ENCODE data around the gene CACNA1B.

The CACNA1B gene

GRCh38 chr9:138040446-138041430 is 163.2 kb downstream of the CACNA1B start:
- Histone ChIP-seq H3K27me3 (ENCODE audit: insufficient read depth, low read length) (no peaks in the 10 kb centered on the region), H3K9me3 (ENCODE audit: low read length) (no peaks in the 10 kb centered on the region), H3K4me3 (ENCODE audit: low read length) (no peak overlapping the region), H2AFZ (ENCODE audit: low read depth, low read length) (no peak overlapping the region), H3K36me3 (ENCODE audit: insufficient read depth, low read length) (no peaks in the 10 kb centered on the region), H3K4me1 (ENCODE audit: insufficient read depth, low read length) (no peaks in the 10 kb centered on the region)

GRCh38 chr9:138042146-138042545 is 164.6 kb downstream of the CACNA1B start:
- Histone ChIP-seq H3K4me1 (ENCODE audit: insufficient read depth, low read length) (no peaks in the 10 kb centered on the region), H3K27me3 (ENCODE audit: insufficient read depth, low read length) (no peaks in the 10 kb centered on the region), H3K9me3 (ENCODE audit: low read length) (no peaks in the 10 kb centered on the region), H3K36me3 (ENCODE audit: insufficient read depth, low read length) (no peaks in the 10 kb centered on the region), H2AFZ (ENCODE audit: low read depth, low read length) (no peak overlapping the region), H3K4me3 (ENCODE audit: low read length) (no peak overlapping the region)

- Histone ChIP-seq H3K27me3 (ENCODE audit: insufficient read depth, low read length) (no peaks in the 10 kb centered on the region), H2AFZ (ENCODE audit: low read depth, low read length) (no peak overlapping the region), H3K4me3 (ENCODE audit: low read length) (no peak overlapping the region), H3K9me3 (ENCODE audit: low read length) (no peaks in the 10 kb centered on the region), H3K36me3 (ENCODE audit: insufficient read depth, low read length) (no peaks in the 10 kb centered on the region), H3K4me1 (ENCODE audit: insufficient read depth, low read length) (no peaks in the 10 kb centered on the region)
These were observed 165.1 kb downstream of the CACNA1B start for GRCh38 chr9:138042640-138043039.

DNA sequence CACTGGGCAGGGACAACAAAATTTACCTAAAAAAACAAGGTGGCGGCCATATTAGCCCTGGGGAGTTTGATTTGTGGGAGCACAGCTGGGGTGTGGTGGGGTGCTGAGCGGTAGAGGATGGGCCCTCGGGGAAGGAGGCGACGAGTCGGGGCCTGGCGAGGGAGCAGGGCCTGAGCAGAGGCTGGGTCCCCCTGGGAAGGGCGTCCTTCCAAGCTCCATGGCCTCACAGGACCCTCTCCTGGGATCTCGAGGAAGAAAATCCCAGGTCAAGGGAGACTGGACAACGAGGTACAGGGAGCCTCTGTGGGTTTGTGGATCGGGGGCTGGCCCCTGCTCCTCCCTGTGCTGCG is 165.5 kb downstream of the CACNA1B start:
- no peak overlapping the region for H3K4me3 ChIP-seq (ENCODE audit: low read length)
- H3K9me3 ChIP-seq (ENCODE audit: low read length), result no peaks in the 10 kb centered on the region
- no peaks in the 10 kb centered on the region for H3K36me3 ChIP-seq (ENCODE audit: insufficient read depth, low read length)
- no peaks in the 10 kb centered on the region for H3K27me3 ChIP-seq (ENCODE audit: insufficient read depth, low read length)
- H2AFZ ChIP-seq (ENCODE audit: low read depth, low read length), result no peak overlapping the region
- no peaks in the 10 kb centered on the region for H3K4me1 ChIP-seq (ENCODE audit: insufficient read depth, low read length)

- no peaks in the 10 kb centered on the region for H3K4me1 ChIP-seq (ENCODE audit: insufficient read depth, low read length)
- no peaks in the 10 kb centered on the region for H3K9me3 ChIP-seq (ENCODE audit: low read length)
- H2AFZ ChIP-seq (ENCODE audit: low read depth, low read length), result no peak overlapping the region
- H3K36me3 ChIP-seq (ENCODE audit: insufficient read depth, low read length), result no peaks in the 10 kb centered on the region
- H3K27me3 ChIP-seq (ENCODE audit: insufficient read depth, low read length), result no peaks in the 10 kb centered on the region
- no peak overlapping the region for H3K4me3 ChIP-seq (ENCODE audit: low read length)
These were observed 166.1 kb downstream of the CACNA1B start for GRCh38 chr9:138043411-138044345.

- H3K9me3 ChIP-seq (ENCODE audit: low read length), result no peaks in the 10 kb centered on the region
- no peaks in the 10 kb centered on the region for H3K36me3 ChIP-seq (ENCODE audit: insufficient read depth, low read length)
- H3K27me3 ChIP-seq (ENCODE audit: insufficient read depth, low read length), result no peaks in the 10 kb centered on the region
- H3K4me3 ChIP-seq (ENCODE audit: low read length), result no peak overlapping the region
- H2AFZ ChIP-seq (ENCODE audit: low read depth, low read length), result no peak overlapping the region
- H3K4me1 ChIP-seq (ENCODE audit: insufficient read depth, low read length), result no peaks in the 10 kb centered on the region
These were observed 167.2 kb downstream of the CACNA1B start for GRCh38 chr9:138044485-138045383.

DNA sequence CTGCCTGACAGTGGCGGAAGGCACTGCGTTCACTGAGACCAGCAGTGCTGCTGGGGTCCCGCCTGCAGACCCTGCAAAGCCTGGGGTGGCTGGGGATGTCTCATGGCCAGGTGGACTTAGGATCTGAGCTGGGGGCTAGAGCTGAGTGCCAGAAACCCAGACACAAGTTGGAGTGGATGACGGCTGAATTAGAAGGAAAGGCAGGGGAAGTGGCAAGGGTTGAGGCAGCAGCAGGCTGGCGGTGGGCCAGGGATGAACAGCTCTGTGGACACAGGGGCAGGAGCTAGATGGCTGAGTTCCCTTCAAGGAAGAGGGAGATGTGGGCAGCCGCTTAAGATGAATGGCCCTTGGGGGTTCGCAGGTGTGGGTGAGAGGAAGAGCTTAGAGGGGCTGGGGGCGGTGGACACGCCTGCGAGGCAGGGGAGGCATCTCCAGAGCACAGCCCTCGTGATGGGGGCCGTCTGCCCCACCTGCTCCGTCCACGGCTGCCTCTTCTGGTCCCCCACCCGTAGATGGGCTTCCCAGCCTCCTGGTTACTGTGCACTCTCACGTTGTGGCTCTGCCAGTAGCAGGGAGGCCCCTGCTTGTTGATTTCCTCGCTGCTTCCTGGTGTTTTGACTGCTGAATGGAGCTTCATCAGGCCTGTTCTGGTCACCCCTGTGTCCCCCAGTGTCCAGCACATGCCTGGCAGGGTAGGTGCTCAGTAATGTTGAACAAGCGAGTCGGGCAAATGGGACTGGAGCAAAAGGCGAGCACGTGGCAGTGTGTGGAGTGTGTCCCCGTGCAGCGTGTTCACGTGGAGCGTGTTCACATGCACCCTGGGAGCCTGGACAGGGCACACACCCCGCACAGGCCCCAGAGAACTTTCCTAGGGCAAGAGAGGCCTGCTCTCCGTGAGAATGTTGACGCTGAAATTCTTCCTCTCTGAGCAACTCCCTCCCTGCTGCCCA is 168.2 kb downstream of the CACNA1B start:
- Histone ChIP-seq H3K4me1 (ENCODE audit: insufficient read depth, low read length) (no peaks in the 10 kb centered on the region), H2AFZ (ENCODE audit: low read depth, low read length) (no peak overlapping the region), H3K9me3 (ENCODE audit: low read length) (no peaks in the 10 kb centered on the region), H3K27me3 (ENCODE audit: insufficient read depth, low read length) (no peaks in the 10 kb centered on the region), H3K4me3 (ENCODE audit: low read length) (no peak overlapping the region), H3K36me3 (ENCODE audit: insufficient read depth, low read length) (no peaks in the 10 kb centered on the region)

DNA sequence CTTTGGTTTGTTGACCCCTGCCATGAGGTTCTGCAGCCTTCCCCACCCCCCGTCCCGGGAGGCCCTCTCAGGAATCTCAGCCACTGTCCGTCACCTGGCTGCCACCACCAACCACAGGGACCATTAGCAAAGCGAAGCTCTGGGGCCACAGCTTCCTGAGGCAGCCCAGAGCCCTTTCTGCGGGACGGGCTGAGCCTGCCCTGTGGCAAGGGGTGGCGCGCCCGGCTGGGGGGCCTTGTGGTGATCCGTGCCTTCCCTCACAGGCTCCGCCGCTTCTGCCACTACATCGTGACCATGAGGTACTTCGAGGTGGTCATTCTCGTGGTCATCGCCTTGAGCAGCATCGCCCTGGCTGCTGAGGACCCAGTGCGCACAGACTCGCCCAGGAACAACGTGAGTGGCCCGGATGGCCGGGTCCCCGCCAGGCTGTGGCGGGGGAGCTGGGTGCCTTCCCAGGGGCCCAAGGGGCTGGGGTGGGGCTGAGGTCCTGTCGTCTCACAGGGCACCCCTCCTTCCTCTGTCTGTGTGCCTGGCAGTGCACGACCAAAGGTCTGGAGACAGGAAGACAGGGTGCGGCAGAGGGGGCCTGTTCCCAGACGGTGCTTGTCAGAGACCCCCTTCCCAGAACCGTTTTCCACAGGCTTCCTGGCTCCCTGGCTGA is 169.2 kb downstream of the CACNA1B start:
- Histone ChIP-seq H3K4me1 (ENCODE audit: insufficient read depth, low read length) (no peaks in the 10 kb centered on the region), H3K9me3 (ENCODE audit: low read length) (no peaks in the 10 kb centered on the region), H3K27me3 (ENCODE audit: insufficient read depth, low read length) (no peaks in the 10 kb centered on the region), H3K4me3 (ENCODE audit: low read length) (no peak overlapping the region), H2AFZ (ENCODE audit: low read depth, low read length) (no peak overlapping the region), H3K36me3 (ENCODE audit: insufficient read depth, low read length) (no peaks in the 10 kb centered on the region)

GRCh38 chr9:138047469-138048040 is 170.0 kb downstream of the CACNA1B start:
- no peak overlapping the region for H2AFZ ChIP-seq (ENCODE audit: low read depth, low read length)
- H3K9me3 ChIP-seq (ENCODE audit: low read length), result no peaks in the 10 kb centered on the region

GRCh38 chr9:138048184-138048583 is 170.6 kb downstream of the CACNA1B start:
- Histone ChIP-seq H3K36me3 (ENCODE audit: insufficient read depth, low read length) (no peaks in the 10 kb centered on the region), H3K9me3 (ENCODE audit: low read length) (no peaks in the 10 kb centered on the region), H2AFZ (ENCODE audit: low read depth, low read length) (no peak overlapping the region), H3K27me3 (ENCODE audit: insufficient read depth, low read length) (no peaks in the 10 kb centered on the region), H3K4me3 (ENCODE audit: low read length) (no peak overlapping the region), H3K4me1 (ENCODE audit: insufficient read depth, low read length) (no peaks in the 10 kb centered on the region)

More at GRCh38 chr9:138047469-138048040, 170.0 kb downstream of the CACNA1B start:
- H3K4me1 ChIP-seq (ENCODE audit: insufficient read depth, low read length), result no peaks in the 10 kb centered on the region
- no peaks in the 10 kb centered on the region for H3K36me3 ChIP-seq (ENCODE audit: insufficient read depth, low read length)
- H3K27me3 ChIP-seq (ENCODE audit: insufficient read depth, low read length), result no peaks in the 10 kb centered on the region
- H3K4me3 ChIP-seq (ENCODE audit: low read length), result no peak overlapping the region

DNA sequence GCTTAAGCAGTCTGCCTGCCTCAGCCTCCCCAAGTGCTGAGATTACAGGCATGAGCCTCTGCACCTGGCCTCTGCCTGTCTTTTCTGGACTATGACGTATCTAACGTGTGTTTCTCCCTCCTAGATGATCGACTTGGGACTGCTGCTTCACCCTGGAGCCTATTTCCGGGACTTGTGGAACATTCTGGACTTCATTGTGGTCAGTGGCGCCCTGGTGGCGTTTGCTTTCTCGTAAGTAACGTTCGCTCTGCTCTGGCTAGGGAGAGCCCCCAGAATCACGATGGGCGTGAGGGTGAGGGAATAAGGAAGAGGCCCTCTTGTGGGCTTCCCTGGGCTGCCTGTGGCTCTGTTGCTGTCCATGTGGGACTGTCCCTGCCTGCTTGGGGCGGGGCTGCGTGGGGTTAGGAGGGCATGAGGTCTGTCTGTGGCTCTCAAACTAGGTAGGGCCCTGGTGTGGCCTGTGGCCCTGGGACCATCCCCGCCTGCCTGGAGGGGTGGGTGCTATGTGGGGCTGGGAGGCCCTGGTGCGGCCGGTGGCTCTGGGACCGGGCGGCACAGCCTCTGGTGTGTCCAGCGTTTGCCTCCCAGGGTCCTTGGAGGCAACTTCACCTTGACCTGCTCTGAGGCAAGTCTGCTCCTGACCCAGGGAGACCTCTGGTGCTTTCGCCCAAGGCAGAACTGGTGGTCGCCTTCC is 171.7 kb downstream of the CACNA1B start:
- Histone ChIP-seq H3K9me3 (ENCODE audit: low read length) (no peaks in the 10 kb centered on the region), H3K4me1 (ENCODE audit: insufficient read depth, low read length) (no peaks in the 10 kb centered on the region), H3K36me3 (ENCODE audit: insufficient read depth, low read length) (no peaks in the 10 kb centered on the region), H3K4me3 (ENCODE audit: low read length) (no peak overlapping the region), H2AFZ (ENCODE audit: low read depth, low read length) (no peak overlapping the region), H3K27me3 (ENCODE audit: insufficient read depth, low read length) (no peaks in the 10 kb centered on the region)

All from neuron (in vitro differentiated cells).